A549 (cell line): Measurements from ENCODE around the gene SMIM38. TPM values are rescaled to one million over a fixed set of nuclear protein-coding genes. Genes with fewer than 3 reads are reported as not detected.

Source experiments
- ATAC-seq, 2 experiments: fragments of 200-7000 bp in 1 of 2; fragments of >200 bp in 1 of 2; cut with Nextera tagmentation in 1 of 2; cut with Tn5 transposase in 1 of 2; 3 replicates each; pipeline versions ENCODE4 v1.8.0 to v1.9.1; 2018 to 2020; ENCODE audit warnings: mild to moderate bottlenecking in 1 of 2, moderate library complexity in 1 of 2
- CTCF ChIA-PET: fragments of 300-600 bp; sonication (Branson Sonifier 250); formaldehyde crosslinking; extraction: SDS; loops from one replicate; lab custom pipeline; 2021; ENCODE audit warnings: antibody characterized with exemption, inconsistent platforms; lab: Yijun Ruan, JAX
- POLR2A ChIA-PET: fragments of 350-600 bp; formaldehyde crosslinking; extraction: SDS; loops from one replicate; lab custom pipeline; 2021; ENCODE audit warnings: antibody characterized with exemption, inconsistent platforms; lab: Yijun Ruan, JAX
- DNase-seq, 2 experiments: peaks; one replicate each; pipeline versions ENCODE4 v3.0.0 to v3.0.0-alpha.2; 2011 to 2016; ENCODE audit warnings: low read depth in 1 of 2, low spot score in 1 of 2
- FAIRE-seq: peaks from 2 replicates; lab custom pipeline; 2011; peaks lifted over from hg19 to GRCh38; lab: Jason Lieb, UNC
- H3K27ac ChIP-seq, 2 experiments: fragments of >200 bp; sonication (Bioruptor Twin); formaldehyde crosslinking; 3 replicates each; pipeline ENCODE4 v1.5.1; 2016 to 2017
- H3K4me1 ChIP-seq: fragments of >200 bp; sonication (Bioruptor Twin); formaldehyde crosslinking; 3 replicates; pipeline ENCODE4 v1.6.1; 2016
- H3K4me2 ChIP-seq: fragments of >200 bp; sonication (Bioruptor Twin); formaldehyde crosslinking; 3 replicates; pipeline ENCODE4 v1.6.1; 2016
- H3K4me3 ChIP-seq: fragments of >200 bp; sonication (Bioruptor Twin); formaldehyde crosslinking; 3 replicates; pipeline ENCODE4 v1.5.1; 2016
- H3K9me3 ChIP-seq: fragments of >200 bp; sonication (Bioruptor Twin); formaldehyde crosslinking; 3 replicates; pipeline ENCODE4 v1.6.1; 2016
- BHLHE40 ChIP-seq: IDR thresholded peaks from 2 replicates; pipeline ENCODE4 v1.6.1; 2012; ENCODE audit warnings: low read depth, low read length, inconsistent platforms
- CBX8 ChIP-seq: fragments of 200-600 bp; sonication (generic); IDR thresholded peaks from 2 replicates; pipeline ENCODE4 v1.6.1; 2016
- CHD2 ChIP-seq: fragments of 150-350 bp; IDR thresholded peaks from 2 replicates; pipeline ENCODE4 v1.6.1; 2014; ENCODE audit warnings: low read length; ENCODE audit not compliant: partially characterized antibody
- CHD4 ChIP-seq: fragments of 200-600 bp; sonication (generic); IDR thresholded peaks from 2 replicates; pipeline ENCODE4 v1.6.1; 2016; ENCODE audit warnings: antibody characterized with exemption, mild to moderate bottlenecking, borderline replicate concordance
- EHF ChIP-seq: fragments of 250-450 bp; sonication (Bioruptor Pico); IDR thresholded peaks from 2 replicates; pipeline ENCODE4 v1.5.0; 2020; ENCODE audit warnings: mild to moderate bottlenecking
- ELK1 ChIP-seq: fragments of 150-350 bp; IDR thresholded peaks from 2 replicates; pipeline ENCODE4 v1.6.1; 2014; ENCODE audit warnings: low read depth, mild to moderate bottlenecking, low read length
- EP300 ChIP-seq, 2 experiments: fragments of >200 bp; sonication (Bioruptor Twin); formaldehyde crosslinking; IDR thresholded peaks; 2 replicates in 1 of 2; 3 replicates in 1 of 2; pipeline ENCODE4 v1.6.1; 2016 to 2017
- ESRRA ChIP-seq: fragments of 150-350 bp; IDR thresholded peaks from 2 replicates; pipeline ENCODE4 v1.6.1; 2014; ENCODE audit warnings: mild to moderate bottlenecking, low read length, borderline replicate concordance
- FOSB ChIP-seq: fragments of 250-450 bp; sonication (Bioruptor Pico); IDR thresholded peaks from 2 replicates; pipeline ENCODE4 v1.5.0; 2020; ENCODE audit warnings: mild to moderate bottlenecking, moderate library complexity
- FOXS1 ChIP-seq: fragments of 250-450 bp; sonication (Bioruptor Pico); IDR thresholded peaks from 2 replicates; pipeline ENCODE4 v1.5.0; 2020; ENCODE audit warnings: mild to moderate bottlenecking, moderate library complexity
- GATA3 ChIP-seq: IDR thresholded peaks from 2 replicates; pipeline ENCODE4 v1.6.1; 2012; ENCODE audit warnings: borderline replicate concordance
- HES2 ChIP-seq: fragments of >200 bp; sonication (Bioruptor Twin); formaldehyde crosslinking; IDR thresholded peaks from 2 replicates; pipeline ENCODE4 v1.6.1; 2016
- HEYL ChIP-seq: fragments of 250-450 bp; sonication (Bioruptor Pico); IDR thresholded peaks from 2 replicates; pipeline ENCODE4 v1.8.0; 2021; ENCODE audit warnings: mild to moderate bottlenecking, moderate library complexity
- HOXB5 ChIP-seq: fragments of 250-450 bp; sonication (Bioruptor Pico); IDR thresholded peaks from 2 replicates; pipeline ENCODE4 v1.5.0; 2020; ENCODE audit warnings: mild to moderate bottlenecking, moderate library complexity
- MYC ChIP-seq: IDR thresholded peaks from 2 replicates; pipeline ENCODE4 v1.6.1; 2012; ENCODE audit warnings: mild to moderate bottlenecking, inconsistent platforms, low read length, improper control_type of control experiment, borderline replicate concordance
- NPAS2 ChIP-seq: fragments of 250-450 bp; sonication (Bioruptor Pico); IDR thresholded peaks from 2 replicates; pipeline ENCODE4 v1.8.0; 2022; ENCODE audit warnings: mild to moderate bottlenecking, moderate library complexity, borderline replicate concordance
- NR3C1 ChIP-seq: fragments of >200 bp; sonication (Bioruptor Twin); formaldehyde crosslinking; IDR thresholded peaks from 3 replicates; pipeline ENCODE4 v1.6.1; 2017
- POLR2A ChIP-seq: IDR thresholded peaks from 2 replicates; pipeline ENCODE4 v1.6.1; 2012; ENCODE audit warnings: mild to moderate bottlenecking, low read length
- RAD21 ChIP-seq, 2 experiments: fragments of >200 bp in 1 of 2; sonication (Bioruptor Twin) in 1 of 2; formaldehyde crosslinking in 1 of 2; IDR thresholded peaks in 1 of 2; conservative IDR thresholded peaks in 1 of 2; 2 replicates in 1 of 2; 3 replicates in 1 of 2; pipeline ENCODE4 v1.6.1; 2012 to 2018; ENCODE audit warnings: inconsistent platforms in 1 of 2
- RARB ChIP-seq: fragments of 250-450 bp; sonication (Bioruptor Pico); IDR thresholded peaks from 2 replicates; pipeline ENCODE4 v1.8.0; 2021; ENCODE audit warnings: mild to moderate bottlenecking, moderate library complexity
- RCOR1 ChIP-seq: fragments of 150-350 bp; IDR thresholded peaks from 2 replicates; pipeline ENCODE4 v1.6.1; 2014; ENCODE audit warnings: antibody characterized with exemption, low read length, low read depth
- SREBF2 ChIP-seq: fragments of 450-650 bp; IDR thresholded peaks from 2 replicates; pipeline ENCODE4 v1.6.1; 2014; ENCODE audit warnings: mild to moderate bottlenecking, moderate library complexity
- TFCP2L1 ChIP-seq: fragments of 250-450 bp; sonication (Bioruptor Pico); IDR thresholded peaks from 2 replicates; pipeline ENCODE4 v1.5.0; 2021; ENCODE audit warnings: mild to moderate bottlenecking
- TP53 ChIP-seq: fragments of 250-450 bp; sonication (Bioruptor Pico); IDR thresholded peaks from 2 replicates; pipeline ENCODE4 v1.5.0; 2021; ENCODE audit warnings: mild to moderate bottlenecking, moderate library complexity
- USF2 ChIP-seq: fragments of 450-650 bp; IDR thresholded peaks from 2 replicates; pipeline ENCODE4 v1.6.1; 2014; ENCODE audit warnings: antibody characterized with exemption
- ZFP36 ChIP-seq: fragments of 450-650 bp; IDR thresholded peaks from 2 replicates; pipeline ENCODE4 v1.6.1; 2014; ENCODE audit warnings: borderline replicate concordance; ENCODE audit not compliant: partially characterized antibody
- ZSCAN20 ChIP-seq: fragments of 250-450 bp; sonication (Bioruptor Pico); IDR thresholded peaks from 2 replicates; pipeline ENCODE4 v1.8.0; 2022; ENCODE audit warnings: mild to moderate bottlenecking, moderate library complexity
- WGBS: methylation state at CpG from one replicate; pipeline ENCODE4 v1.1.6; 2017; ENCODE audit errors: missing lambda C conversion rate; 5-methylcytosine and 5-hydroxymethylcytosine counted together
- polyA plus RNA-seq, 4 experiments: library from polyadenylated mRNA; depleted of rRNA in 3 of 4; stranded (reverse); fragments of >200 nt; fragmentation: RNase III in 1 of 4; extraction: RNeasy Plus Mini Kit Qiagen cat#74134 plus additional on column Dnase treatment in 1 of 4; gene quantifications; 2 replicates in 3 of 4; 3 replicates in 1 of 4; pipeline ENCODE4 v1.2.3, GENCODE V29; 2011 to 2017

The SMIM38 gene
- polyA plus RNA-seq, 2 of the 4 experiments (the other 2 are of a cell fraction) = 0.05 to 0.08 TPM

GRCh38 chr11:69194396-69194795 lies 38.7 kb downstream of the SMIM38 start:
- Histone ChIP-seq H3K4me2 (no peak overlapping the region), H3K4me3 (no peak overlapping the region), H3K27ac (no peak overlapping the region), H3K9me3 (no peaks in the 10 kb centered on the region), H3K4me1 (no peaks in the 10 kb centered on the region)
- FAIRE-seq (no peak), ATAC-seq (no peak), DNase-seq (no peak)
- TF ChIP-seq ELK1 = no peak
- TF ChIP-seq ESRRA = no peak
- no peak for TF ChIP-seq BHLHE40
- no peak for TF ChIP-seq EP300 (IDR thresholded peaks at IDR 0.05)
- TF ChIP-seq CHD4 = no peak
- no peak for TF ChIP-seq HEYL (CRISPR knock-in tag)
- no peak for TF ChIP-seq MYC
- TF ChIP-seq FOSB (CRISPR knock-in tag) = no peak
- no peak for TF ChIP-seq GATA3
- TF ChIP-seq FOXS1 = no peak
- TF ChIP-seq NR3C1 = no peak
- TF ChIP-seq RARB (CRISPR knock-in tag) = no peak
- TF ChIP-seq NPAS2 (CRISPR knock-in tag) = no peak
- TF ChIP-seq TFCP2L1 (CRISPR knock-in tag) = no peak
- POLR2A ChIA-PET = no interaction called here
- WGBS = 0% methylated on average over 1 of the region's 1 CpG
- CTCF ChIA-PET = interaction anchor here (1.2 kb wide), 1 partner anchor 11 kb away, joined by 3 read pairs; no protein-coding TSS in a partner anchor

GRCh38 chr11:69194956-69195355 lies 39.2 kb downstream of the SMIM38 start:
- Histone ChIP-seq H3K4me1 (no peaks in the 10 kb centered on the region), H3K9me3 (no peaks in the 10 kb centered on the region), H3K27ac (no peak overlapping the region), H3K4me2 (no peak overlapping the region), H3K4me3 (no peak overlapping the region)
- ChIA-PET CTCF (no interaction called here), POLR2A (no interaction called here)
- ATAC-seq (no peak), FAIRE-seq (no peak), DNase-seq (no peak)
- WGBS = 31% methylated on average over 4 of the region's 6 CpGs
- TF ChIP-seq CHD2 (no peak), EHF (CRISPR knock-in tag) (no peak), ELK1 (no peak), HES2 (no peak), HOXB5 (CRISPR knock-in tag) (no peak), USF2 (no peak), RAD21 (conservative IDR thresholded peaks at IDR 0.05 in 1 of 2, IDR thresholded peaks at IDR 0.05 in 1 of 2) (no peak), ZSCAN20 (CRISPR knock-in tag) (no peak), CBX8 (no peak), SREBF2 (no peak), RCOR1 (no peak), GATA3 (no peak), TP53 (CRISPR knock-in tag) (no peak), POLR2A (no peak), NPAS2 (CRISPR knock-in tag) (no peak), ZFP36 (no peak)
